GM19438 (cell line): Measurements from ENCODE around the gene IRF4.
A peak's percentile ranks its signal among the peaks of the same experiment; 100 is the strongest.
"Not testable (repeated sequence)": the region's sequence is repeated elsewhere in the genome, so short reads cannot be mapped to it uniquely, and the experiment has no call there.

Experiments used
- ATAC-seq: cut with Tn5 transposase; IDR thresholded peaks from one replicate; pipeline ENCODE4 v1.9.1; 2021; ENCODE audit warnings: low read depth; ENCODE audit not compliant: unreplicated experiment

The IRF4 gene

GRCh38 chr6:411402-412145 lies 20.0 kb downstream of the IRF4 start:
- ATAC-seq, result no peak

- ATAC-seq, result no peak
These were observed 20.8 kb downstream of the IRF4 start for GRCh38 chr6:412146-412886.

- no peak for ATAC-seq
These were observed 22.9 kb downstream of the IRF4 start for GRCh38 chr6:414447-414846.

- no peak for ATAC-seq
These were observed 23.5 kb downstream of the IRF4 start for GRCh38 chr6:415087-415486.

GRCh38 chr6:421211-421610 lies 29.7 kb downstream of the IRF4 start:
- ATAC-seq, result no peak

- peak; percentile 84 for ATAC-seq
These were observed 31.0 kb downstream of the IRF4 start for GRCh38 chr6:422433-423054.

- ATAC-seq, result no peak
These were observed 31.7 kb downstream of the IRF4 start for GRCh38 chr6:423055-423798.

- no peak for ATAC-seq
These were observed 32.3 kb downstream of the IRF4 start for GRCh38 chr6:423799-424345.

- ATAC-seq, result no peak
These were observed 33.3 kb downstream of the IRF4 start for GRCh38 chr6:424741-425417.

- ATAC-seq, result not testable (repeated sequence)
These were observed 33.9 kb downstream of the IRF4 start for GRCh38 chr6:425418-425788.

GRCh38 chr6:426198-426738 lies 34.7 kb downstream of the IRF4 start:
- not testable (repeated sequence) for ATAC-seq

GRCh38 chr6:428047-428603 lies 36.6 kb downstream of the IRF4 start:
- no peak for ATAC-seq

GRCh38 chr6:429515-430121 lies 38.1 kb downstream of the IRF4 start:
- no peak for ATAC-seq

GRCh38 chr6:431504-431903 lies 40.0 kb downstream of the IRF4 start:
- ATAC-seq, result no peak

- no peak for ATAC-seq
These were observed 40.4 kb downstream of the IRF4 start for GRCh38 chr6:431986-432385.

- ATAC-seq, result no peak
These were observed 42.6 kb downstream of the IRF4 start for GRCh38 chr6:434051-434705.

GRCh38 chr6:435441-436307 lies 44.1 kb downstream of the IRF4 start:
- ATAC-seq, result no peak
